GM20431 (cell line): ENCODE measurements around the gene FMN1.

Experiments used
- in situ Hi-C: fragments of 300-500 bp; cut with MseI, MboI; formaldehyde crosslinking; loops from one replicate; pipeline ENCODE4 v1.15.0; 2020; ENCODE audit warnings: low sequenced_read_pairs; ENCODE audit not compliant: unreplicated experiment

The FMN1 gene

GRCh38 chr15:32723171-32723948, 471.2 kb downstream of the FMN1 start:
- in situ Hi-C loops: no loop called here

- in situ Hi-C loops: no loop called here
Measured at GRCh38 chr15:32722136-32722535, 472.4 kb downstream of the FMN1 start.

GRCh38 chr15:32721596-32721995, 472.9 kb downstream of the FMN1 start:
- in situ Hi-C loops: no loop called here

GRCh38 chr15:32718821-32719716, 475.4 kb downstream of the FMN1 start:
- in situ Hi-C loops: no loop called here

- in situ Hi-C loops: no loop called here
Measured at GRCh38 chr15:32718227-32718820, 476.2 kb downstream of the FMN1 start.

- in situ Hi-C loops: no loop called here
Measured at GRCh38 chr15:32717426-32718226, 476.9 kb downstream of the FMN1 start, which contains the start of gene GREM1. TSS of gene GREM1 (plus strand) at chr15:32718004. CDS start at chr15:32730691, 12,687 bp downstream.

- in situ Hi-C loops: no loop called here
Measured at GRCh38 chr15:32716915-32717425, 477.5 kb downstream of the FMN1 start.

GRCh38 chr15:32716216-32716914, 478.1 kb downstream of the FMN1 start:
- in situ Hi-C loops: no loop called here
